Activated naive CD8-positive, alpha-beta T cell treated with anti-CD3 and anti-CD28 coated beads, Interleukin-2, amount 10 ng/mL, durations not matched to agents 7 days and 5 days (primary cell): ENCODE measurements around the gene LXN. TPM values are rescaled to one million over a fixed set of nuclear protein-coding genes. Genes with fewer than 3 reads are reported as not detected.

ENCODE experiments used
- total RNA-seq, 2 experiments: library from RNA; stranded (reverse); gene quantifications; one replicate each; pipeline ENCODE4 v1.2.3, GENCODE V29; 2021

The LXN gene
- total RNA-seq, 2 experiments from 2014 or later, result 7.7 to 8.7 TPM

Other genes with a start within 250 kb of the LXN start
- gene MLF1, start 101.5 kb downstream of the LXN start, total RNA-seq, result 1 to 10 TPM in 1 of 2 experiments, under 1 TPM in 1; 0.83 to 1.2 TPM
- 10 to 100 TPM; 34.7 to 38.9 TPM for gene GFM1, start 28.1 kb downstream of the LXN start, total RNA-seq
- not detected for gene RARRES1, start 59.8 kb upstream of the LXN start, total RNA-seq
- gene MFSD1, start 129.4 kb upstream of the LXN start, total RNA-seq, result 10 to 100 TPM; 26.2 TPM